Panc1 (cell line): ENCODE results near the gene USP31. TPM values are rescaled to one million over a fixed set of nuclear protein-coding genes. Genes with fewer than 3 reads are reported as not detected.

Experiments
- ATAC-seq: fragments of 200-7000 bp; cut with Tn5 transposase; 2 replicates; pipeline ENCODE4 v1.9.1; 2020; ENCODE audit warnings: mild to moderate bottlenecking, moderate library complexity
- BruUV-seq: library from RNA; stranded (reverse); fragments of 400-500 nt; replicated peaks from 2 replicates; lab custom pipeline; 2021; lab: Mats Ljungman, UMichigan
- CTCF ChIA-PET: fragments of 300-600 bp; sonication (Branson Sonifier 250); formaldehyde crosslinking; loops from one replicate; lab custom pipeline; 2022; ENCODE audit warnings: antibody characterized with exemption; lab: Charles Lee
- POLR2A ChIA-PET: fragments of 300-600 bp; sonication (Branson Sonifier 250); formaldehyde crosslinking; loops from one replicate; lab custom pipeline; 2022; ENCODE audit warnings: antibody characterized with exemption; lab: Charles Lee
- DNase-seq: peaks from one replicate; pipeline ENCODE4 v3.0.0-alpha.2; 2010; ENCODE audit warnings: low read depth, low spot score
- H3K27ac ChIP-seq: 2 replicates; pipeline ENCODE4 v1.5.1; 2011; ENCODE audit warnings: mild to moderate bottlenecking, low read length, inconsistent platforms
- H3K27me3 ChIP-seq: fragments of 200-500 bp; sonication (Bioruptor generic); 2 replicates; pipeline ENCODE4 v1.6.0; 2014; ENCODE audit warnings: low read length, inconsistent platforms; ENCODE audit not compliant: control insufficient read depth, insufficient read depth
- H3K36me3 ChIP-seq: fragments of 200-500 bp; sonication (Bioruptor generic); 2 replicates; pipeline ENCODE4 v1.5.1; 2014; ENCODE audit warnings: inconsistent platforms, mild to moderate bottlenecking, low read length, moderate library complexity; ENCODE audit not compliant: control insufficient read depth, insufficient read depth
- H3K4me1 ChIP-seq: 2 replicates; pipeline ENCODE4 v1.5.1; 2011; ENCODE audit warnings: inconsistent platforms, mild to moderate bottlenecking, low read length, moderate library complexity; ENCODE audit not compliant: control insufficient read depth, insufficient read depth
- H3K4me3 ChIP-seq, 2 experiments: 2 replicates each; pipeline ENCODE4 v1.5.1; 2011 to 2012; ENCODE audit warnings: low read depth in 2 of 2, low read length in 2 of 2, mild to moderate bottlenecking in 2 of 2, inconsistent platforms in 1 of 2, moderate library complexity in 1 of 2
- H3K9me3 ChIP-seq: fragments of 200-500 bp; sonication (Bioruptor generic); 2 replicates; pipeline ENCODE4 v1.5.1; 2014; ENCODE audit warnings: low read depth, mild to moderate bottlenecking, inconsistent platforms, low read length, moderate library complexity; ENCODE audit not compliant: control insufficient read depth, insufficient read depth
- CTCF ChIP-seq: fragments of 450-650 bp; IDR thresholded peaks from 2 replicates; pipeline ENCODE4 v1.5.1; 2017; ENCODE audit warnings: mild to moderate bottlenecking
- POLR2AphosphoS5 ChIP-seq: IDR thresholded peaks from 2 replicates; pipeline ENCODE4 v1.6.1; 2012; ENCODE audit warnings: mild to moderate bottlenecking, low read depth, low read length, moderate library complexity
- SIN3A ChIP-seq: IDR thresholded peaks from 2 replicates; pipeline ENCODE4 v1.6.1; 2012; ENCODE audit warnings: low read depth, mild to moderate bottlenecking, low read length, moderate library complexity, borderline replicate concordance; ENCODE audit not compliant: insufficient read depth
- TCF7L2 ChIP-seq: IDR thresholded peaks from 2 replicates; pipeline ENCODE4 v1.6.1; 2011; ENCODE audit warnings: mild to moderate bottlenecking, low read depth, low read length, inconsistent platforms
- in situ Hi-C: cut with HindIII; loops from 2 replicates; pipeline ENCODE4 v1.10.0; 2016; ENCODE audit warnings: low sequenced_read_pairs, low pct_unique_long_range_greater_than_20kb
- intact Hi-C: fragments of 100-400 bp; cut with micrococcal nuclease; formaldehyde crosslinking; loops from one replicate; pipeline ENCODE4 v1.10.0; 2022; ENCODE audit not compliant: unreplicated experiment
- total RNA-seq: library from RNA; stranded (reverse); gene quantifications from one replicate; pipeline ENCODE4 v1.2.1, GENCODE V29; 2021; ENCODE audit not compliant: unreplicated experiment
- TF ChIP-seq, protein P1 (sequence below), 2 experiments: IDR thresholded peaks; 2 replicates each; pipeline ENCODE4 v1.6.1; 2011 to 2012; ENCODE audit warnings: low read depth in 2 of 2, control low read depth in 1 of 2, low read length in 1 of 2, mild to moderate bottlenecking in 1 of 2, moderate library complexity in 1 of 2; ENCODE audit not compliant: insufficient read depth in 1 of 2

USP31 gene
- total RNA-seq, 1 experiment from 2014 or later: 27.2 TPM

GRCh38 chr16:23148513-23149266 is 562 bp downstream of the USP31 start:
- intact Hi-C loops: no loop called here

GRCh38 chr16:23148166-23148512 is 1.1 kb downstream of the USP31 start:
- DNase-seq (no peak), ATAC-seq (no peak)
- no TSS peak for BruUV-seq
- H3K9me3 ChIP-seq: no peaks in the 10 kb centered on the region
- H3K27me3 ChIP-seq: no peaks in the 10 kb centered on the region
- ChIA-PET CTCF (no interaction called here), POLR2A (no interaction called here)
- in situ Hi-C loops (no loop called here), intact Hi-C loops (no loop called here)
- peak overlapping the region; percentile 80 to 86 for H3K4me3 ChIP-seq
- H3K36me3 ChIP-seq: no peaks in the 10 kb centered on the region; the same call in 1 of the 2 replicates
- H3K4me1 ChIP-seq: peaks cover 40% of the 10 kb centered on the region
- H3K27ac ChIP-seq: peak overlapping the region; percentile 87
- TF ChIP-seq POLR2AphosphoS5 (no peak), CTCF (no peak), SIN3A (no peak), TCF7L2 (no peak)
- TF ChIP-seq, protein P1, sequence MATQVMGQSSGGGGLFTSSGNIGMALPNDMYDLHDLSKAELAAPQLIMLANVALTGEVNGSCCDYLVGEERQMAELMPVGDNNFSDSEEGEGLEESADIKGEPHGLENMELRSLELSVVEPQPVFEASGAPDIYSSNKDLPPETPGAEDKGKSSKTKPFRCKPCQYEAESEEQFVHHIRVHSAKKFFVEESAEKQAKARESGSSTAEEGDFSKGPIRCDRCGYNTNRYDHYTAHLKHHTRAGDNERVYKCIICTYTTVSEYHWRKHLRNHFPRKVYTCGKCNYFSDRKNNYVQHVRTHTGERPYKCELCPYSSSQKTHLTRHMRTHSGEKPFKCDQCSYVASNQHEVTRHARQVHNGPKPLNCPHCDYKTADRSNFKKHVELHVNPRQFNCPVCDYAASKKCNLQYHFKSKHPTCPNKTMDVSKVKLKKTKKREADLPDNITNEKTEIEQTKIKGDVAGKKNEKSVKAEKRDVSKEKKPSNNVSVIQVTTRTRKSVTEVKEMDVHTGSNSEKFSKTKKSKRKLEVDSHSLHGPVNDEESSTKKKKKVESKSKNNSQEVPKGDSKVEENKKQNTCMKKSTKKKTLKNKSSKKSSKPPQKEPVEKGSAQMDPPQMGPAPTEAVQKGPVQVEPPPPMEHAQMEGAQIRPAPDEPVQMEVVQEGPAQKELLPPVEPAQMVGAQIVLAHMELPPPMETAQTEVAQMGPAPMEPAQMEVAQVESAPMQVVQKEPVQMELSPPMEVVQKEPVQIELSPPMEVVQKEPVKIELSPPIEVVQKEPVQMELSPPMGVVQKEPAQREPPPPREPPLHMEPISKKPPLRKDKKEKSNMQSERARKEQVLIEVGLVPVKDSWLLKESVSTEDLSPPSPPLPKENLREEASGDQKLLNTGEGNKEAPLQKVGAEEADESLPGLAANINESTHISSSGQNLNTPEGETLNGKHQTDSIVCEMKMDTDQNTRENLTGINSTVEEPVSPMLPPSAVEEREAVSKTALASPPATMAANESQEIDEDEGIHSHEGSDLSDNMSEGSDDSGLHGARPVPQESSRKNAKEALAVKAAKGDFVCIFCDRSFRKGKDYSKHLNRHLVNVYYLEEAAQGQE (IDR thresholded peaks at IDR 0.05; ENCODE audit: insufficient read depth in 1 of 2, low read depth in 2 of 2, low read length in 1 of 2): no peak

More at GRCh38 chr16:23148513-23149266, 562 bp downstream of the USP31 start:
- Histone ChIP-seq H3K4me3 (peak overlapping the region; percentile 80 to 86), H3K36me3 (no peaks in the 10 kb centered on the region; the same call in 1 of the 2 replicates), H3K27ac (peak overlapping the region; percentile 87), H3K4me1 (peaks cover 35% of the 10 kb centered on the region), H3K27me3 (no peaks in the 10 kb centered on the region), H3K9me3 (no peaks in the 10 kb centered on the region)
- BruUV-seq: no TSS peak
- in situ Hi-C loops: no loop called here
- TF ChIP-seq, protein P1 (IDR thresholded peaks at IDR 0.05; ENCODE audit: insufficient read depth in 1 of 2, low read depth in 2 of 2, low read length in 1 of 2): no peak
- TF ChIP-seq POLR2AphosphoS5: 0 out of 2 replicates have a peak, but pooled peaks have one; percentile 24
- TF ChIP-seq SIN3A: 0 out of 2 replicates have a peak, but pooled peaks have one; percentile 43
- TF ChIP-seq TCF7L2: peak; percentile 75; the same call in 1 of the 2 replicates
- ChIA-PET POLR2A (no interaction called here), CTCF (no interaction called here)
- ATAC-seq (peak; percentile 64), DNase-seq (no peak)
